ENCODE data around the gene STX8.

STX8 gene

DNA sequence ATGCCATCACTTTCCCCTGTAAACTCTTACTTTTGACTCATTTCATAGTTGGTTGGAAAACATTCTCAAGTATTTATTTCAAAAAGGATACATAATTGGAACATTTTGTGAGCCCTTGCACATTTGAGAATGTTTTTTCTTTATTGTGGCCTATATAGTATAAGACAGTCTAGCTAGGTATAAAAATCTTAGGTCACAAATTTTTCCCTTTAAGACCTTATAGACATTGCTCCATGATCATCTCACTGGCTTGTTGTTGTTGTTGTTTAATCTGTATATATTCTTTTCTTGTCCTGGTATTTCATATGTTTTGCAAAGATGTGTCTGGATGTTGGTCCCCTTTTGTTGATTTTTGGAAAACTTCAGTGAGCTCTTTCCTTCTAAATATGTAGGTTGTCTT lies 360.2 kb downstream of the STX8 start:
- no peaks in the 10 kb centered on the region for H3K36me3 ChIP-seq
- H3K9me3 ChIP-seq (ENCODE audit: severe bottlenecking), result peaks cover 16% of the 10 kb centered on the region
- no peak for DNase-seq
- no peaks in the 10 kb centered on the region for H3K27me3 ChIP-seq (ENCODE audit: insufficient read depth, low read depth, severe bottlenecking)
- TF ChIP-seq, protein P1, sequence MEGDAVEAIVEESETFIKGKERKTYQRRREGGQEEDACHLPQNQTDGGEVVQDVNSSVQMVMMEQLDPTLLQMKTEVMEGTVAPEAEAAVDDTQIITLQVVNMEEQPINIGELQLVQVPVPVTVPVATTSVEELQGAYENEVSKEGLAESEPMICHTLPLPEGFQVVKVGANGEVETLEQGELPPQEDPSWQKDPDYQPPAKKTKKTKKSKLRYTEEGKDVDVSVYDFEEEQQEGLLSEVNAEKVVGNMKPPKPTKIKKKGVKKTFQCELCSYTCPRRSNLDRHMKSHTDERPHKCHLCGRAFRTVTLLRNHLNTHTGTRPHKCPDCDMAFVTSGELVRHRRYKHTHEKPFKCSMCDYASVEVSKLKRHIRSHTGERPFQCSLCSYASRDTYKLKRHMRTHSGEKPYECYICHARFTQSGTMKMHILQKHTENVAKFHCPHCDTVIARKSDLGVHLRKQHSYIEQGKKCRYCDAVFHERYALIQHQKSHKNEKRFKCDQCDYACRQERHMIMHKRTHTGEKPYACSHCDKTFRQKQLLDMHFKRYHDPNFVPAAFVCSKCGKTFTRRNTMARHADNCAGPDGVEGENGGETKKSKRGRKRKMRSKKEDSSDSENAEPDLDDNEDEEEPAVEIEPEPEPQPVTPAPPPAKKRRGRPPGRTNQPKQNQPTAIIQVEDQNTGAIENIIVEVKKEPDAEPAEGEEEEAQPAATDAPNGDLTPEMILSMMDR (IDR thresholded peaks at IDR 0.05; ENCODE audit: low read depth, low read length), result no peak
- H3K27ac ChIP-seq, result no peak overlapping the region
- H3K4me3 ChIP-seq (ENCODE audit: low read depth, low read length), result no peak overlapping the region

DNA sequence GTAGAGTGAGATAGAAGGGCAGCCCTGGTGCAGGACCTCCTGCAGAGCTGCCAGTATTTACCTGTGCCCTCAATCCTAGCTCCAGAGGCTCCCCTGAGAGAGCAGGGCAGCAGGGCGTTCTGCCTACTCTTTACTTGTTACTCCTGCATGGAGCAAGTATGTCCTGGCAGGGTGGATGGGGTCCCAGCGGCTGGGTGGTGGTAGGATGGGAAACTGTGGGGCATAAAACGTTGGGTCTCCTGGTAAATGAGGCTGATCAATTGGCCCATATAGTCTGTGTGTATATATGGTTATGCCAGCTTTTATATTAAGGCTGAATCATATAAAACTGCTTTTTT lies 362.3 kb downstream of the STX8 start:
- Histone ChIP-seq H3K36me3 (no peaks in the 10 kb centered on the region), H3K27ac (no peak overlapping the region), H3K27me3 (ENCODE audit: insufficient read depth, low read depth, severe bottlenecking) (no peaks in the 10 kb centered on the region), H3K4me3 (ENCODE audit: low read depth, low read length) (no peak overlapping the region), H3K9me3 (ENCODE audit: severe bottlenecking) (peaks cover 16% of the 10 kb centered on the region)
- DNase-seq, result no peak
- TF ChIP-seq, protein P1 (IDR thresholded peaks at IDR 0.05; ENCODE audit: low read depth, low read length), result no peak

DNA sequence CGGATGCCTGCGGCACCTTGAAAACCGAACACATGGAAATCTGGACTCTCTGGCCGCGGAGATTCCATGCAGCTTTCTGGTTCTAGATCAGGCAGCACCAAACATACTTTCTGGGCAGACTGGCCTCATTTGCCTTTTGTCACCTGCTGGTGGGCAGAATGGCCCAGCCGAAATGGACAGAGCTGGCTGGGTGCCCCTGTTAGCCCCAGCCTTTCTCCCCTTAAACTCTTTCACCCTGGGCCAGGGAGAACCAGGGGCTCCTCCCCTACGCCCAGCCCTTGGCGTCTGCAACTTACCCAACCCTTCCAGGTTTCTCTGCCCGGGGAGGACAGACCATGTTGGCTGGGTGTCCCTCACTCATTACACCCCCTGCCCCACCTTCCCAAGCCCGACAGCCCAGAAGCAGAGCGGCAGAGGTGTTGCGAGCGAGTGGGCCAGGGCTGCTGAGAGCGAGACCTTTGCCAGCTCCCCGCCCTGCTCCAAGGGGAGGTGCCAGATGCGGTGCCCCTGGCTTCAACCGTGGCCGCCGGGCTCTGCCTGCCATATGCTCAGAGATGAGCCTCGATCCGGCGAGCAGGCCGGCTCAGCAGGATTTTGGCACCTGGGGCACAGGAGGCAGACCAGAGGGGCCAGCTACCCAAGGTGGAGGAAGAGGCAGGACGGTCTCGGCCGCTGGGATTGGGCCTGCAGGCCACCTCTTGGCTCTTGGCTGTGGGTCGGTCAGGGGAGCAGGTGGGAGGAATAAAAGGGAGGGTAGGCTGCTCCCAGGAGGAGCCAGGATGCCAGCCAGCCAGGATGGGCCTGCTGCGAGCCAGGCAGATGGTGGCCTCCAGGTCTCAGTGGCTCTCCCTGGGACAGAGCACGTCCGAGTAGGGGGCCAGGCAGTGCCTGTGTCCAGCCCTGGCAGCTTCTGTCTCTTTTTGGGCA lies 363.0 kb downstream of the STX8 start:
- no peak overlapping the region for H3K27ac ChIP-seq
- DNase-seq, result no peak
- H3K27me3 ChIP-seq (ENCODE audit: insufficient read depth, low read depth, severe bottlenecking), result no peaks in the 10 kb centered on the region
- no peaks in the 10 kb centered on the region for H3K36me3 ChIP-seq
- peaks cover 16% of the 10 kb centered on the region for H3K9me3 ChIP-seq (ENCODE audit: severe bottlenecking)
- TF ChIP-seq, protein P1 (IDR thresholded peaks at IDR 0.05; ENCODE audit: low read depth, low read length), result no peak
- H3K4me3 ChIP-seq (ENCODE audit: low read depth, low read length), result no peak overlapping the region

DNA sequence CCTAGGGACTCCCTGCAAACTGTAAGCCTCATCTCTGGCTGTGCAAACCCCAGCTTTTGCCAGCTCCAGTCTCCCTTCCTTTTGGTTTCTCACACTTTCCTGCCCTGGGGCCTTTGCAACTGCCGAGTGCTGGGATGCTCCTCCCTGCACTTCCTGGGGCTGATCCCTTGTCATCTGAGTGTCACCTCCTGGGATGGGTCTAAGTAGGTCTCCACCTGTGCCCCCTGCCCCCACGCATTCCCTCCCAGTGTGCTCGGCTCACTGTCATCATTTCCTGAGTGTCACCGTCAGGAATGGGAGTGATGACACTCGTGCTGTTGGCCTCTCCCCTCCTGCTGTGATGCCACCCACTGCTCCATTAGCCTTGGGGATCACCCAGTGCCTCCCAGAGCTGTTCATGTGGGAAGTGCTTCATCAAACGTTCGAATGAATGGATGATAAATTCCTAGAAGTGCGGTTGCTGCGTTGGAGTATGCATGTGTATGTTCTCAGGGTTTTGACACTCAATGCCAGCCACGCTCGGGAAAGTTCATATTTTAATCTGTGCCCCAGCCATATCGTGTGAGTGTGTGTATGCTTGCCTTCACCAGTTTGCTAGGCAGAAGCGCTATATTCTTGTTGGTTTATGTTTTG lies 364.4 kb downstream of the STX8 start:
- Histone ChIP-seq H3K9me3 (ENCODE audit: severe bottlenecking) (peaks cover 13% of the 10 kb centered on the region), H3K27me3 (ENCODE audit: insufficient read depth, low read depth, severe bottlenecking) (no peaks in the 10 kb centered on the region), H3K4me3 (ENCODE audit: low read depth, low read length) (no peak overlapping the region), H3K36me3 (no peaks in the 10 kb centered on the region), H3K27ac (no peak overlapping the region)
- TF ChIP-seq, protein P1 (IDR thresholded peaks at IDR 0.05; ENCODE audit: low read depth, low read length), result no peak
- DNase-seq, result no peak

DNA sequence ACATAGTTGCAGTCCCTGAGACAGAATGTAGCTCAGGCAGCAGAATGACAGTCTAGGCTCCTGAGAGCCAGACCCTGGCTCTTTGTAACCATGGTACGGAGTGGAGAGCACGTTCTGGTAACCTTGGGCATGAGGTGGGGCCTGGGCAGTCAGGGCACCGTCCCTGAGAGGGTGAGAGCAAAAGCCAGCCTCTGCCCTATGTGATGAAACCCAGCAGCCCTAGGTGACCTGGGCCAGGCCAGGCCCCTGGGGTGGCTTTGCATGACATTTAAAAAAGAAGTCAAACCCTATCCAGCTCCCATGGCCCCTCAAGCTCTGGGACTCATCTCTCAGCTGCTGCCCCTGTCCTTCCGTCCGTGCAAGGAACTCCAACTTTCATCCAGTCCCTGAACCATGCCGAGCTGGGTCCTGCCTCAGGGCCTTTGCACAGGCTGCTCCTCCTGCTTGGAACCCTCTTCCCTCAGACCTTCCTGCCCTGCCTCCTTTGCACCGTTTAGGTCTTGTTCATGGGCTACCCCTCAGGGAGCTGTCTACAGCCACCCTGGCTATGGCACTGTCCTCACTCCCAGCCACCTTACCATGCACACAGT lies 365.7 kb downstream of the STX8 start:
- Histone ChIP-seq H3K27me3 (ENCODE audit: insufficient read depth, low read depth, severe bottlenecking) (no peaks in the 10 kb centered on the region), H3K36me3 (no peaks in the 10 kb centered on the region), H3K27ac (no peak overlapping the region), H3K4me3 (ENCODE audit: low read depth, low read length) (no peak overlapping the region), H3K9me3 (ENCODE audit: severe bottlenecking) (peaks cover under 1% of the 10 kb centered on the region)
- no peak for DNase-seq
- TF ChIP-seq, protein P1 (IDR thresholded peaks at IDR 0.05; ENCODE audit: low read depth, low read length), result no peak

Data from WERI-Rb-1 (cell line).